Measurements from ENCODE around the gene STAG3. TPM values are rescaled to one million over a fixed set of nuclear protein-coding genes. Genes with fewer than 3 reads are reported as not detected.
"Not testable (repeated sequence)": the region's sequence is repeated elsewhere in the genome, so short reads cannot be mapped to it uniquely, and the experiment has no call there.

STAG3 gene
- total and polyA plus RNA-seq, 8 donors = 0.19 to 1.2 (median 0.98) TPM

GRCh38 chr7:100221767-100222444 lies 44.2 kb downstream of the STAG3 start:
- Histone ChIP-seq H3K4me3 (no peak overlapping the region), H3K4me1 (no peaks in the 10 kb centered on the region), H3K27me3 (no peaks in the 10 kb centered on the region), H3K9me3 (no peaks in the 10 kb centered on the region), H3K27ac (no peak overlapping the region), H3K36me3 (peaks cover 0 to 17% (median 4%) of the 10 kb centered on the region in 3 donors)
- intact Hi-C loops (cut with DNase I) = no loop called here
- WGBS, 2 donors = 88 to 90% methylated on average over 14 of the region's 14 CpGs
- no peak for TF ChIP-seq CTCF (IDR thresholded peaks at IDR 0.05)
- no peak for FAIRE-seq
- no peak for ATAC-seq
- DNase-seq = no peak

GRCh38 chr7:100222445-100223132 lies 44.9 kb downstream of the STAG3 start:
- WGBS, 2 donors = 92 to 96% methylated on average over 13 of the region's 13 CpGs
- Histone ChIP-seq H3K4me3 (no peak overlapping the region), H3K36me3 (peaks cover 0 to 17% (median 4%) of the 10 kb centered on the region in 3 donors), H3K4me1 (no peaks in the 10 kb centered on the region), H3K9me3 (no peaks in the 10 kb centered on the region), H3K27ac (no peak overlapping the region), H3K27me3 (no peaks in the 10 kb centered on the region)
- TF ChIP-seq CTCF (IDR thresholded peaks at IDR 0.05) = no peak
- DNase-seq (no peak), FAIRE-seq (no peak), ATAC-seq (no peak)
- intact Hi-C loops (cut with DNase I) = no loop called here

GRCh38 chr7:100223376-100223927 lies 45.7 kb downstream of the STAG3 start:
- not testable (repeated sequence) for ATAC-seq

GRCh38 chr7:100224891-100225290 lies 47.2 kb downstream of the STAG3 start:
- H3K4me1 ChIP-seq; H3K9me3 ChIP-seq; H3K4me3 ChIP-seq; DNase-seq; H3K27me3 ChIP-seq; intact Hi-C loops (cut with DNase I); ATAC-seq; FAIRE-seq; H3K27ac ChIP-seq: not testable (repeated sequence)
- H3K36me3 ChIP-seq = peaks cover 0 to 17% (median 4%) of the 10 kb centered on the region in 3 donors
- WGBS, 2 donors = 87 to 96% methylated on average over 6 of the region's 6 CpGs

More at GRCh38 chr7:100223376-100223927, 45.7 kb downstream of the STAG3 start:
- intact Hi-C loops (cut with DNase I); H3K4me1 ChIP-seq; H3K9me3 ChIP-seq; H3K27me3 ChIP-seq; DNase-seq; H3K4me3 ChIP-seq; H3K27ac ChIP-seq; FAIRE-seq: not testable (repeated sequence)
- 91 to 92% methylated on average over 15 to 17 of the region's 17 CpGs for WGBS, 2 donors
- peaks cover 0 to 17% (median 4%) of the 10 kb centered on the region in 3 donors for H3K36me3 ChIP-seq

GRCh38 chr7:100234660-100235317 lies 57.1 kb downstream of the STAG3 start:
- H3K4me3 ChIP-seq; FAIRE-seq; H3K27ac ChIP-seq; ATAC-seq; H3K27me3 ChIP-seq; H3K4me1 ChIP-seq; H3K36me3 ChIP-seq; H3K9me3 ChIP-seq; DNase-seq; intact Hi-C loops (cut with DNase I): not testable (repeated sequence)
- 73 to 78% methylated on average over 8 of the region's 8 CpGs for WGBS, 2 donors

- FAIRE-seq; H3K4me1 ChIP-seq; H3K9me3 ChIP-seq; ATAC-seq; H3K27me3 ChIP-seq; H3K27ac ChIP-seq; DNase-seq; H3K36me3 ChIP-seq; intact Hi-C loops (cut with DNase I); H3K4me3 ChIP-seq: not testable (repeated sequence)
- 93 to 94% methylated on average over 7 of the region's 7 CpGs for WGBS, 2 donors
Observed at GRCh38 chr7:100239975-100240374, 62.3 kb downstream of the STAG3 start.

GRCh38 chr7:100243385-100243784 lies 65.7 kb downstream of the STAG3 start:
- FAIRE-seq; H3K4me3 ChIP-seq; ATAC-seq; intact Hi-C loops (cut with DNase I); H3K27ac ChIP-seq; H3K9me3 ChIP-seq; H3K4me1 ChIP-seq; H3K27me3 ChIP-seq; DNase-seq; H3K36me3 ChIP-seq: not testable (repeated sequence)
- 84 to 88% methylated on average over 9 to 12 of the region's 12 CpGs for WGBS, 2 donors

- H3K36me3 ChIP-seq; H3K4me3 ChIP-seq; H3K9me3 ChIP-seq; H3K4me1 ChIP-seq; H3K27ac ChIP-seq; FAIRE-seq; ATAC-seq; H3K27me3 ChIP-seq; intact Hi-C loops (cut with DNase I); DNase-seq: not testable (repeated sequence)
- 76 to 79% methylated on average over 8 to 9 of the region's 9 CpGs for WGBS, 2 donors
Observed at GRCh38 chr7:100244988-100245605, 67.4 kb downstream of the STAG3 start.

- ATAC-seq; H3K9me3 ChIP-seq; H3K27ac ChIP-seq; H3K4me1 ChIP-seq; H3K4me3 ChIP-seq; H3K27me3 ChIP-seq; intact Hi-C loops (cut with DNase I); H3K36me3 ChIP-seq; DNase-seq; FAIRE-seq: not testable (repeated sequence)
- 88 to 90% methylated on average over 15 of the region's 15 CpGs for WGBS, 2 donors
Observed at GRCh38 chr7:100246121-100246864, 68.6 kb downstream of the STAG3 start.

All from pancreas (tissue), 10 donors.